SU-DHL-6 (cell line): ENCODE measurements around the gene ADAMTS16.

Experiments
- EZH2phosphoT487 ChIP-seq: fragments of 200-600 bp; sonication (generic), shearing (Covaris generic); conservative IDR thresholded peaks from 2 replicates; pipeline ENCODE4 v1.6.1; 2018; ENCODE audit warnings: mild to moderate bottlenecking, antibody characterized with exemption, low read length, moderate library complexity, mixed read lengths
- TF ChIP-seq, protein P1 (sequence below): fragments of 200-600 bp; sonication (generic); IDR thresholded peaks from one replicate; pipeline ENCODE4 v1.5.1; 2017; ENCODE audit warnings: antibody characterized with exemption, mild to moderate bottlenecking, low read length, moderate library complexity; ENCODE audit not compliant: insufficient read depth, poor library complexity, severe bottlenecking

DNA sequence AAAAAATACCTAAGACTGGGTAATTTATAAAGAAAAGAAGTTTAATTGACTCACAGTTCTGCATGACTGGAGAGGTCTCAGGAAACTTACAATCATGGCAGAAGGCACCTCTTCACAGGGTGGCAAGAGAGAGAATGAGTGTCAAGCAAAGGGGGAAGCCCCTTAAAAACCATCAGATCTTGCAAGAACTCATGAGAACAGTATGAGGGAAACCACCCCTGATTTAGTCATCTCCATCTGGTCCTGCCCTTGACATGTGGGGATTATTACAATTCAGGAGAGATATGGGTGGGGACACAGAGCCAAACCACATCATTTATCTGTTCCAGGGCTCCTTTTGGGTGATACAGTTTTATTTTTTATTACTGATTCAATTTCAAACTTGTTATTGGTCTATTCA is 23.2 kb upstream of the ADAMTS16 start:
- TF ChIP-seq, protein P1, sequence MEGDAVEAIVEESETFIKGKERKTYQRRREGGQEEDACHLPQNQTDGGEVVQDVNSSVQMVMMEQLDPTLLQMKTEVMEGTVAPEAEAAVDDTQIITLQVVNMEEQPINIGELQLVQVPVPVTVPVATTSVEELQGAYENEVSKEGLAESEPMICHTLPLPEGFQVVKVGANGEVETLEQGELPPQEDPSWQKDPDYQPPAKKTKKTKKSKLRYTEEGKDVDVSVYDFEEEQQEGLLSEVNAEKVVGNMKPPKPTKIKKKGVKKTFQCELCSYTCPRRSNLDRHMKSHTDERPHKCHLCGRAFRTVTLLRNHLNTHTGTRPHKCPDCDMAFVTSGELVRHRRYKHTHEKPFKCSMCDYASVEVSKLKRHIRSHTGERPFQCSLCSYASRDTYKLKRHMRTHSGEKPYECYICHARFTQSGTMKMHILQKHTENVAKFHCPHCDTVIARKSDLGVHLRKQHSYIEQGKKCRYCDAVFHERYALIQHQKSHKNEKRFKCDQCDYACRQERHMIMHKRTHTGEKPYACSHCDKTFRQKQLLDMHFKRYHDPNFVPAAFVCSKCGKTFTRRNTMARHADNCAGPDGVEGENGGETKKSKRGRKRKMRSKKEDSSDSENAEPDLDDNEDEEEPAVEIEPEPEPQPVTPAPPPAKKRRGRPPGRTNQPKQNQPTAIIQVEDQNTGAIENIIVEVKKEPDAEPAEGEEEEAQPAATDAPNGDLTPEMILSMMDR, result no peak
- no peak for TF ChIP-seq EZH2phosphoT487
